ENCODE measurements around the gene PTPN11.
"Not testable (repeated sequence)": the region's sequence is repeated elsewhere in the genome, so short reads cannot be mapped to it uniquely, and the experiment has no call there.

- TF ChIP-seq EP300 (IDR thresholded peaks at IDR 0.05; ENCODE audit: borderline replicate concordance in 1 of 2, low read depth in 2 of 2, low read length in 2 of 2); NRF1 (IDR thresholded peaks at IDR 0.05; ENCODE audit: low read depth, low read length); MAFK (IDR thresholded peaks at IDR 0.05; ENCODE audit: low read depth, low read length); POLR2AphosphoS5 (IDR thresholded peaks at IDR 0.05; ENCODE audit: low read depth, low read length); JUN (IDR thresholded peaks at IDR 0.05; ENCODE audit: low read depth, low read length); GTF2F1 (IDR thresholded peaks at IDR 0.05; ENCODE audit: borderline replicate concordance, low read depth, low read length); CEBPB (IDR thresholded peaks at IDR 0.05; ENCODE audit: low read depth, low read length); BCL11A (IDR thresholded peaks at IDR 0.05; ENCODE audit: low read depth in 2 of 2, low read length in 2 of 2); CTCF (IDR thresholded peaks at IDR 0.05; ENCODE audit: control extremely low read depth in 1 of 3, insufficient read depth in 1 of 3, low read depth in 1 of 3, low read length in 3 of 3); EGR1 (IDR thresholded peaks at IDR 0.05; ENCODE audit: borderline replicate concordance, low read depth, low read length); GABPA (IDR thresholded peaks at IDR 0.05; ENCODE audit: borderline replicate concordance, insufficient read depth, low read length); SP2 (IDR thresholded peaks at IDR 0.05; ENCODE audit: low read length); RAD21 (IDR thresholded peaks at IDR 0.05 in 1 of 2, conservative IDR thresholded peaks at IDR 0.05 in 1 of 2; ENCODE audit: low read depth in 2 of 2, low read length in 2 of 2): not testable (repeated sequence)
Measured at GRCh38 chr12:112457142-112457541, 38.4 kb downstream of the PTPN11 start.
